OCI-LY7 (cell line): ENCODE results near the gene ZMIZ1. TPM values are rescaled to one million over a fixed set of nuclear protein-coding genes. Genes with fewer than 3 reads are reported as not detected.

ENCODE experiments used
- BruUV-seq: library from RNA; stranded (reverse); fragments of 400-500 nt; replicated peaks from 2 replicates; lab custom pipeline; 2021; lab: Mats Ljungman, UMichigan
- CTCF ChIA-PET: fragments of 300-600 bp; sonication (Branson Sonifier 250); formaldehyde crosslinking; loops from one replicate; lab custom pipeline; 2022; ENCODE audit warnings: antibody characterized with exemption; ENCODE audit not compliant: unreplicated experiment; lab: Charles Lee
- POLR2A ChIA-PET: fragments of 300-600 bp; sonication (Branson Sonifier 250); formaldehyde crosslinking; loops from one replicate; lab custom pipeline; 2022; ENCODE audit warnings: antibody characterized with exemption; lab: Charles Lee
- DNase-seq: peaks from one replicate; pipeline ENCODE4 v3.0.0-alpha.2; 2015; ENCODE audit warnings: low spot score
- H2AFZ ChIP-seq: fragments of 200-600 bp; sonication (generic), shearing (Covaris generic); 2 replicates; pipeline ENCODE4 v1.6.1; 2014; ENCODE audit warnings: mild to moderate bottlenecking, antibody characterized with exemption, low read length, moderate library complexity
- H3K27ac ChIP-seq: fragments of 200-600 bp; sonication (generic); 2 replicates; pipeline ENCODE4 v1.5.1; 2014; ENCODE audit warnings: mixed run types, low read depth, mild to moderate bottlenecking, moderate library complexity, low read length, inconsistent platforms; ENCODE audit not compliant: poor library complexity, severe bottlenecking
- H3K36me3 ChIP-seq: fragments of 200-600 bp; sonication (generic); 2 replicates; pipeline ENCODE4 v1.6.1; 2014; ENCODE audit warnings: mild to moderate bottlenecking, antibody characterized with exemption, low read length, moderate library complexity, mixed read lengths; ENCODE audit not compliant: insufficient read depth
- H3K4me1 ChIP-seq: fragments of 200-600 bp; sonication (generic); 2 replicates; pipeline ENCODE4 v1.5.1; 2014; ENCODE audit warnings: mild to moderate bottlenecking, low read length; ENCODE audit not compliant: insufficient read depth, poor library complexity, severe bottlenecking
- H3K4me2 ChIP-seq: fragments of 200-600 bp; sonication (generic); 2 replicates; pipeline ENCODE4 v1.6.1; 2014; ENCODE audit warnings: mild to moderate bottlenecking, low read length
- H3K4me3 ChIP-seq: fragments of 200-600 bp; sonication (generic); 2 replicates; pipeline ENCODE4 v1.5.1; 2014; ENCODE audit warnings: mild to moderate bottlenecking, low read depth, low read length; ENCODE audit not compliant: poor library complexity, severe bottlenecking
- H3K79me2 ChIP-seq: fragments of 200-600 bp; sonication (generic); 2 replicates; pipeline ENCODE4 v1.6.1; 2016; ENCODE audit warnings: low read depth, mild to moderate bottlenecking, low read length, moderate library complexity, mixed read lengths; ENCODE audit not compliant: insufficient read depth
- H3K9me2 ChIP-seq: fragments of 200-600 bp; sonication (generic); 2 replicates; pipeline ENCODE4 v1.6.1; 2016; ENCODE audit warnings: mild to moderate bottlenecking, low read length, mixed read lengths; ENCODE audit not compliant: insufficient read depth
- H3K9me3 ChIP-seq: fragments of 200-600 bp; sonication (generic); 2 replicates; pipeline ENCODE4 v1.6.1; 2014; ENCODE audit warnings: mild to moderate bottlenecking, mixed run types, low read length, mixed read lengths
- H4K20me1 ChIP-seq: fragments of 200-600 bp; sonication (generic); 2 replicates; pipeline ENCODE4 v1.6.1; 2014; ENCODE audit warnings: mild to moderate bottlenecking, antibody characterized with exemption, low read length, moderate library complexity, mixed read lengths; ENCODE audit not compliant: insufficient read depth
- EZH2phosphoT487 ChIP-seq: fragments of 200-600 bp; sonication (generic); IDR thresholded peaks from 2 replicates; pipeline ENCODE4 v1.6.1; 2018; ENCODE audit warnings: low read depth, borderline replicate concordance, mild to moderate bottlenecking, mixed run types, antibody characterized with exemption, low read length, moderate library complexity, mixed read lengths
- intact Hi-C: fragments of 100-400 bp; cut with micrococcal nuclease; formaldehyde crosslinking; loops from one replicate; pipeline ENCODE4 v1.10.0; 2022; ENCODE audit not compliant: unreplicated experiment
- total RNA-seq, 2 experiments: library from RNA; depleted of rRNA in 1 of 2; stranded (reverse); fragments of >200 nt in 1 of 2; shearing (Covaris generic) in 1 of 2; gene quantifications; 2 replicates each; pipeline ENCODE4 v1.2.3, GENCODE V29; 2014 to 2022
- TF ChIP-seq, protein P1 (sequence below): fragments of 200-600 bp; sonication (generic); conservative IDR thresholded peaks from 2 replicates; pipeline ENCODE4 v1.5.1; 2014; ENCODE audit warnings: mild to moderate bottlenecking, antibody characterized with exemption, low read length, moderate library complexity, mixed read lengths

The ZMIZ1 gene
- total RNA-seq, 2 experiments from 2014 or later: 20.4 to 66.9 TPM

DNA sequence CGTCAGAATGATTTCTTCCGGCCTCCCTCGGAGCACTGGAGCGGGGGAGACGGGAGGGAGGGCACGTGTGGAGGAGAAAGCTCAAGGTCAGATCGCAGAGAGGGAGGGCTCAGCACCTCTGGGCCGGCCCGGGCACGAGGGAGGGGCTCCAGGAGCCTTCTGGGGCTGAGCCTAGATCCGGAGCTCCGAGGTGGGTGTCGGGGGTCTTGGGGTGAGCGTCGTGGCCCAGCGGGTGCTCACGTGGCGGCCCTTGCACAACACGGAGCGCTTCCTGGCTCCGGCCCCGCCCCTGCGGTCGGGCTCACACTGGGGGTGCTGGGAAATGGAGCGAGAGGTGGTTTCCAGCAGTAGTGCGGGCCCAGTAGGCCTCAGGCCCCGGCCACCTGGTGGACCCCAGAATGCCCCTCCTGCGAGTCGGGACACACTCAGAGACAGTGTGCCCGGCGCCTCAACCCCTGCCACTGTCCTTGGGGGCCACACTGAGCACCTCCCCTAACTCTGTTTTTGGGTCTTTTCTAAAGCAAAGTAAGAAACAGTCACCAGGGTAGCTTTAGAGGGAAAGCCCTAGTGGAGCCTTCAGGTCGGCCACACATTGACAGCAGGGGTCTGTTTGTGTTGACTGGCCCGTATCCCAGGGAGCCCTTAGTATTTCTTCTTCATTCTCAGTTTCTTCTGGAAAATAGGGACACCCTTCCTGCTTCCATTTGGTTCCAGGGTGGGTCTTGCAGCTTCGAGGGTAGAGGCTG is 279.3 kb downstream of the ZMIZ1 start:
- ChIA-PET POLR2A (interaction anchor here (0.9 to 1.3 kb wide), 4 partner anchors 27 to 107 kb away, joined by 3 read pairs; no protein-coding TSS in a partner anchor), CTCF (interaction anchor here (0.6 kb wide), 1 partner anchor 135 kb away, joined by 3 read pairs; no protein-coding TSS in a partner anchor)
- H3K9me3 ChIP-seq: no peaks in the 10 kb centered on the region
- peaks cover 13% of the 10 kb centered on the region for H4K20me1 ChIP-seq
- H3K27ac ChIP-seq: peak overlapping the region; percentile 78
- no peaks in the 10 kb centered on the region for H3K9me2 ChIP-seq
- BruUV-seq: no TSS peak
- H3K4me2 ChIP-seq: peak overlapping the region; percentile 80
- H3K4me3 ChIP-seq: peak overlapping the region; percentile 96
- no peak for TF ChIP-seq EZH2phosphoT487
- TF ChIP-seq, protein P1, sequence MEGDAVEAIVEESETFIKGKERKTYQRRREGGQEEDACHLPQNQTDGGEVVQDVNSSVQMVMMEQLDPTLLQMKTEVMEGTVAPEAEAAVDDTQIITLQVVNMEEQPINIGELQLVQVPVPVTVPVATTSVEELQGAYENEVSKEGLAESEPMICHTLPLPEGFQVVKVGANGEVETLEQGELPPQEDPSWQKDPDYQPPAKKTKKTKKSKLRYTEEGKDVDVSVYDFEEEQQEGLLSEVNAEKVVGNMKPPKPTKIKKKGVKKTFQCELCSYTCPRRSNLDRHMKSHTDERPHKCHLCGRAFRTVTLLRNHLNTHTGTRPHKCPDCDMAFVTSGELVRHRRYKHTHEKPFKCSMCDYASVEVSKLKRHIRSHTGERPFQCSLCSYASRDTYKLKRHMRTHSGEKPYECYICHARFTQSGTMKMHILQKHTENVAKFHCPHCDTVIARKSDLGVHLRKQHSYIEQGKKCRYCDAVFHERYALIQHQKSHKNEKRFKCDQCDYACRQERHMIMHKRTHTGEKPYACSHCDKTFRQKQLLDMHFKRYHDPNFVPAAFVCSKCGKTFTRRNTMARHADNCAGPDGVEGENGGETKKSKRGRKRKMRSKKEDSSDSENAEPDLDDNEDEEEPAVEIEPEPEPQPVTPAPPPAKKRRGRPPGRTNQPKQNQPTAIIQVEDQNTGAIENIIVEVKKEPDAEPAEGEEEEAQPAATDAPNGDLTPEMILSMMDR: no peak
- peak overlapping the region; percentile 48; the same call in 1 of the 2 replicates for H2AFZ ChIP-seq
- H3K79me2 ChIP-seq: peaks cover 25% of the 10 kb centered on the region
- H3K36me3 ChIP-seq: peaks cover 50% of the 10 kb centered on the region
- peaks cover 30% of the 10 kb centered on the region for H3K4me1 ChIP-seq
- intact Hi-C loops: loop anchor here (2.0 kb wide), 1 partner anchor 99 kb away; no protein-coding TSS in a partner anchor
- peak; percentile 80 for DNase-seq

DNA sequence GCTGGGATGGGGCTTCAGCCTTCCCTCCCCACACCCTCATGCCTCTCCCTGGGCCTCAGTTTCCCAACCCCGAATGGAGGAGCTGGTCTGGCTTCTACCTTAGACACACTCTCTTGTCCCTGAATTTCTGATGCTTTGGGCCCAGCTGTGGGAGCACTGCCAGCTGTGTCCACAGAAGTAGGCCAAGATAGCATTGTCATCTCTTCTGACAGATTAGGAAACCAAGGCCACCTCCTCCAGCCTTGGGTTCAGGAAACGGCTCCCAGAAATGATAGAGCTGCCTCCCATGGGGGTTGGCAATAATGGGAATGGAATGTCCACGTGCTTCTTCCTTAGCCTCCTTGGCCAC is 279.8 kb downstream of the ZMIZ1 start:
- intact Hi-C loops: no loop called here
- H2AFZ ChIP-seq: no peak overlapping the region
- peaks cover 13% of the 10 kb centered on the region for H4K20me1 ChIP-seq
- peaks cover 25% of the 10 kb centered on the region for H3K79me2 ChIP-seq
- peaks cover 55% of the 10 kb centered on the region for H3K36me3 ChIP-seq
- peak overlapping the region; percentile 96 for H3K4me3 ChIP-seq
- H3K27ac ChIP-seq: peak overlapping the region; percentile 78
- TF ChIP-seq EZH2phosphoT487: no peak
- TF ChIP-seq, protein P1: no peak
- H3K4me1 ChIP-seq: peaks cover 30% of the 10 kb centered on the region
- H3K9me3 ChIP-seq: no peaks in the 10 kb centered on the region
- peak overlapping the region; percentile 80 for H3K4me2 ChIP-seq
- no peaks in the 10 kb centered on the region for H3K9me2 ChIP-seq
- no peak for DNase-seq
- ChIA-PET CTCF (interaction anchor here (0.6 kb wide), 1 partner anchor 100 kb away, joined by 3 read pairs; no protein-coding TSS in a partner anchor), POLR2A (interaction anchor here (1.1 to 1.3 kb wide), 2 partner anchors 26 to 99 kb away, joined by 3 read pairs; no protein-coding TSS in a partner anchor)
- BruUV-seq: no TSS peak

DNA sequence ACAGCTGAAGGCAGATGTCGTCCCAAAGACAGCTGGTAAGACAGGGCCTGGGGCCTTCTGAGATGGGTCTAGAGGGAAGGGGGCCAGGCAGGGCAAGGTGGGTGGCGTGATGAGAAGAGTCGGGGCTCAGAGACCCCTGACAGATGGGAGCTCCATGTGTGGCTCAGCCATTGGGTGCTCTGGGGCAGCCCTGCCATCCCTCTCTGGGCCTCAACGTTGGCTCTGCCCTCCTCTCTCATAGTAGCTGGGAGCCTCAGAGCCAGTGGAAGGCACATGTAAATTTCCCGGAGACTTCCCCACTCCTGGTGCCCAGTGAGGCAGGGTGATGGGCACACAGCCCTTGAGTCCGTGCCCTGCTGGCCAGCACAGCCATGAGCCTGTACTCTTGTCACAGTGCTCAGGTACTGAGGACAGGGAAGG is 280.3 kb downstream of the ZMIZ1 start:
- H3K9me3 ChIP-seq: no peaks in the 10 kb centered on the region
- no peak for TF ChIP-seq EZH2phosphoT487
- TF ChIP-seq, protein P1: no peak
- H3K9me2 ChIP-seq: no peaks in the 10 kb centered on the region
- peaks cover 13% of the 10 kb centered on the region for H4K20me1 ChIP-seq
- CTCF ChIA-PET: interaction anchor here (0.6 kb wide), 1 partner anchor 100 kb away, joined by 3 read pairs; no protein-coding TSS in a partner anchor
- no peak for DNase-seq
- peak overlapping the region; percentile 80 for H3K4me2 ChIP-seq
- no peak overlapping the region for H2AFZ ChIP-seq
- H3K36me3 ChIP-seq: peaks cover 60% of the 10 kb centered on the region
- POLR2A ChIA-PET: no interaction called here
- no TSS peak for BruUV-seq
- peaks cover 30% of the 10 kb centered on the region for H3K4me1 ChIP-seq
- H3K27ac ChIP-seq: no peak overlapping the region
- H3K79me2 ChIP-seq: peaks cover 25% of the 10 kb centered on the region
- intact Hi-C loops: no loop called here
- peak overlapping the region; percentile 96 for H3K4me3 ChIP-seq
